Prostate gland (tissue), 2 donors: ENCODE measurements around the gene DGKE.

Experiments used
- POLR2A ChIP-seq: fragments of 450-650 bp; IDR thresholded peaks from one replicate; pipeline ENCODE4 v1.6.1; 2016; ENCODE audit warnings: antibody characterized with exemption, mild to moderate bottlenecking
- POLR2AphosphoS5 ChIP-seq: sonication (generic); formaldehyde crosslinking; IDR thresholded peaks from one replicate; pipeline ENCODE4 v1.6.1; 2017; ENCODE audit warnings: antibody characterized with exemption
- TF ChIP-seq, protein P1 (sequence below), 4 experiments: fragments of 200-600 bp in 2 of 4; fragments of 450-650 bp in 2 of 4; sonication (generic) in 2 of 4; IDR thresholded peaks; 1 replicate in 3 of 4; 2 replicates in 1 of 4; pipeline ENCODE4 v1.5.1; 2016 to 2019; ENCODE audit warnings: antibody characterized with exemption in 4 of 4, mild to moderate bottlenecking in 2 of 4, moderate library complexity in 2 of 4

DNA sequence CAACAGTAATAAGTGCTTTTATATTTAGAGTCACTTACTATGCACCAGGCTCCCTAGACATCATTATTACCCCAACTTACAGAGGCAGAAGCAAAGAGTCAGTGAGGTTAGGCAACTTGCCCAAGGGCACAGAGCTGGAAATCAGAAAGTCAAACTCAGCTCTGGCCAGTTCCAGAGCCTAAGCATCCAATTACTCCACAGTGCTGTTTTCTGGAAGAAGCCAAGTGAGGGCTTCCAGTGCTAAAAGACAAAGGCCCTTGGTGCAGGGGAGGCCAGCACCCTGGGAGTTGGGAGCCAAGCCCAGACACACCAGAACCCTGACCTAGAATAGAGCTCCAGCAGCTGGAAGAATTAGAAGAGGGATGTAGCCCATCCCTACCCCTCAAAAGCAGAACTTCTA lies 40.4 kb upstream of the DGKE start:
- TF ChIP-seq, protein P1, sequence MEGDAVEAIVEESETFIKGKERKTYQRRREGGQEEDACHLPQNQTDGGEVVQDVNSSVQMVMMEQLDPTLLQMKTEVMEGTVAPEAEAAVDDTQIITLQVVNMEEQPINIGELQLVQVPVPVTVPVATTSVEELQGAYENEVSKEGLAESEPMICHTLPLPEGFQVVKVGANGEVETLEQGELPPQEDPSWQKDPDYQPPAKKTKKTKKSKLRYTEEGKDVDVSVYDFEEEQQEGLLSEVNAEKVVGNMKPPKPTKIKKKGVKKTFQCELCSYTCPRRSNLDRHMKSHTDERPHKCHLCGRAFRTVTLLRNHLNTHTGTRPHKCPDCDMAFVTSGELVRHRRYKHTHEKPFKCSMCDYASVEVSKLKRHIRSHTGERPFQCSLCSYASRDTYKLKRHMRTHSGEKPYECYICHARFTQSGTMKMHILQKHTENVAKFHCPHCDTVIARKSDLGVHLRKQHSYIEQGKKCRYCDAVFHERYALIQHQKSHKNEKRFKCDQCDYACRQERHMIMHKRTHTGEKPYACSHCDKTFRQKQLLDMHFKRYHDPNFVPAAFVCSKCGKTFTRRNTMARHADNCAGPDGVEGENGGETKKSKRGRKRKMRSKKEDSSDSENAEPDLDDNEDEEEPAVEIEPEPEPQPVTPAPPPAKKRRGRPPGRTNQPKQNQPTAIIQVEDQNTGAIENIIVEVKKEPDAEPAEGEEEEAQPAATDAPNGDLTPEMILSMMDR (IDR thresholded peaks at IDR 0.05), result no peak
- TF ChIP-seq POLR2AphosphoS5 (no peak), POLR2A (no peak)
